Subcutaneous adipose tissue (tissue), 4 donors: ENCODE results near the gene SPTBN1. TPM values are rescaled to one million over a fixed set of nuclear protein-coding genes. Genes with fewer than 3 reads are reported as not detected.

Experiments used
- CTCF ChIP-seq: fragments of 450-650 bp; IDR thresholded peaks from one replicate; pipeline ENCODE4 v1.5.1; 2016; ENCODE audit warnings: low read depth, mild to moderate bottlenecking, control low read depth, antibody characterized with exemption, moderate library complexity
- total RNA-seq, 4 donors: library from RNA; depleted of rRNA; stranded (reverse); fragments of >200 nt; gene quantifications; one replicate each; pipeline ENCODE4 v1.1.0, GENCODE V29; 2016

Gene SPTBN1
- total RNA-seq, 4 donors from 2014 or later: 655 to 1,523 (median 889) TPM

GRCh38 chr2:54428108-54428831 is 27.9 kb upstream of the SPTBN1 start:
- TF ChIP-seq CTCF: no peak

- TF ChIP-seq CTCF: no peak
Measured at GRCh38 chr2:54429054-54429453, 27.1 kb upstream of the SPTBN1 start.

- TF ChIP-seq CTCF: no peak
Measured at GRCh38 chr2:54429811-54430551, 26.1 kb upstream of the SPTBN1 start.

GRCh38 chr2:54430649-54431048 is 25.5 kb upstream of the SPTBN1 start:
- no peak for TF ChIP-seq CTCF

- no peak for TF ChIP-seq CTCF
Measured at GRCh38 chr2:54432251-54433015, 23.7 kb upstream of the SPTBN1 start.

GRCh38 chr2:54434229-54434628 is 21.9 kb upstream of the SPTBN1 start:
- no peak for TF ChIP-seq CTCF

- no peak for TF ChIP-seq CTCF
Measured at GRCh38 chr2:54434711-54435110, 21.4 kb upstream of the SPTBN1 start.
